Peyer's patch (tissue), 4 donors: ENCODE results near the gene DEPP1. TPM values are rescaled to one million over a fixed set of nuclear protein-coding genes. Genes with fewer than 3 reads are reported as not detected.

Experiments
- DNase-seq, 3 donors: peaks; one replicate each; pipeline ENCODE4 v3.0.0-alpha.2; 2017 to 2019
- H3K27ac ChIP-seq, 4 donors: fragments of 200-600 bp; sonication (generic); one replicate each; pipeline ENCODE4 v1.5.1; 2016 to 2019
- H3K27me3 ChIP-seq, 2 donors: fragments of 200-600 bp; sonication (generic); one replicate each; pipeline ENCODE4 v1.5.1; 2019
- H3K36me3 ChIP-seq, 3 donors: fragments of 200-600 bp; sonication (generic); one replicate each; pipeline ENCODE4 v1.5.1; 2016 to 2019
- H3K4me1 ChIP-seq, 4 donors: fragments of 200-600 bp; sonication (generic); one replicate each; pipeline ENCODE4 v1.5.1; 2016 to 2019
- H3K4me3 ChIP-seq, 4 donors: fragments of 200-600 bp; sonication (generic); 1 replicate in 3 of 4; 2 replicates in 1 of 4; pipeline ENCODE4 v1.5.1; 2016 to 2019; ENCODE audit warnings: mild to moderate bottlenecking in 1 of 4
- H3K9me3 ChIP-seq, 4 donors: fragments of 200-600 bp; sonication (generic); one replicate each; pipeline ENCODE4 v1.5.1; 2016 to 2019; ENCODE audit warnings: mild to moderate bottlenecking in 1 of 4
- POLR2A ChIP-seq, 2 donors: fragments of 450-650 bp; IDR thresholded peaks; one replicate each; pipeline ENCODE4 v1.5.1; 2017; ENCODE audit warnings: antibody characterized with exemption in 2 of 2, mild to moderate bottlenecking in 2 of 2, moderate library complexity in 2 of 2
- total RNA-seq, 4 donors: library from RNA; depleted of rRNA; stranded (reverse); fragments of >200 nt; gene quantifications; one replicate each; pipeline ENCODE4 v1.1.0, GENCODE V29; 2016
- TF ChIP-seq, protein P1 (sequence below), 6 experiments: fragments of 450-650 bp in 4 of 6; fragments of 200-600 bp in 2 of 6; sonication (generic) in 1 of 6; IDR thresholded peaks; one replicate each; pipeline ENCODE4 v1.5.1; 2017 to 2019; ENCODE audit warnings: antibody characterized with exemption in 6 of 6, mild to moderate bottlenecking in 3 of 6, moderate library complexity in 1 of 6

The DEPP1 gene
- total RNA-seq, 4 donors from 2014 or later = 3.9 to 96.0 (median 49.8) TPM

DNA sequence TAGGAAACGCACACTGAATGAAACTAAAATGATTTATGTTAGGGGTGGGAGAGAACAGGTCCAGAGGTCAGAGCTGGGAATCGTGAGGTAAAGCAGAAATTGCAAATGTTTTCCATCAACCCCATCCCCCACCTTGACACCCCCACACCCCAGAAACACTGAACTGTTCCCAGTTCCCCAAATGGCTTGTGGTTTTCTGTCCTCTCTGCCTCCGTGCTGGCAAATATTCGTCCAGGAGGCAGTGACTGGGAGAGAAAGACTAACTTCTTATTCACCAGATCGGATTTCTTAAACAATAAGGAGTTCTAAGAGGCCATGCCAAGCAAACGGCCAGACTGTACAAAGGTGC lies 19.7 kb downstream of the DEPP1 start:
- Histone ChIP-seq H3K9me3 (no peaks in the 10 kb centered on the region), H3K27ac (peak overlapping the region; percentile 80 to 98 (median 88)), H3K4me3 (peak overlapping the region; percentile 59 to 95 (median 73)), H3K27me3 (no peaks in the 10 kb centered on the region), H3K36me3 (no peaks in the 10 kb centered on the region), H3K4me1 (peaks cover 3 to 41% (median 6%) of the 10 kb centered on the region in 4 donors)
- DNase-seq = no peak
- no peak for TF ChIP-seq POLR2A (IDR thresholded peaks at IDR 0.05)
- TF ChIP-seq, protein P1, sequence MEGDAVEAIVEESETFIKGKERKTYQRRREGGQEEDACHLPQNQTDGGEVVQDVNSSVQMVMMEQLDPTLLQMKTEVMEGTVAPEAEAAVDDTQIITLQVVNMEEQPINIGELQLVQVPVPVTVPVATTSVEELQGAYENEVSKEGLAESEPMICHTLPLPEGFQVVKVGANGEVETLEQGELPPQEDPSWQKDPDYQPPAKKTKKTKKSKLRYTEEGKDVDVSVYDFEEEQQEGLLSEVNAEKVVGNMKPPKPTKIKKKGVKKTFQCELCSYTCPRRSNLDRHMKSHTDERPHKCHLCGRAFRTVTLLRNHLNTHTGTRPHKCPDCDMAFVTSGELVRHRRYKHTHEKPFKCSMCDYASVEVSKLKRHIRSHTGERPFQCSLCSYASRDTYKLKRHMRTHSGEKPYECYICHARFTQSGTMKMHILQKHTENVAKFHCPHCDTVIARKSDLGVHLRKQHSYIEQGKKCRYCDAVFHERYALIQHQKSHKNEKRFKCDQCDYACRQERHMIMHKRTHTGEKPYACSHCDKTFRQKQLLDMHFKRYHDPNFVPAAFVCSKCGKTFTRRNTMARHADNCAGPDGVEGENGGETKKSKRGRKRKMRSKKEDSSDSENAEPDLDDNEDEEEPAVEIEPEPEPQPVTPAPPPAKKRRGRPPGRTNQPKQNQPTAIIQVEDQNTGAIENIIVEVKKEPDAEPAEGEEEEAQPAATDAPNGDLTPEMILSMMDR (IDR thresholded peaks at IDR 0.05) = no peak

DNA sequence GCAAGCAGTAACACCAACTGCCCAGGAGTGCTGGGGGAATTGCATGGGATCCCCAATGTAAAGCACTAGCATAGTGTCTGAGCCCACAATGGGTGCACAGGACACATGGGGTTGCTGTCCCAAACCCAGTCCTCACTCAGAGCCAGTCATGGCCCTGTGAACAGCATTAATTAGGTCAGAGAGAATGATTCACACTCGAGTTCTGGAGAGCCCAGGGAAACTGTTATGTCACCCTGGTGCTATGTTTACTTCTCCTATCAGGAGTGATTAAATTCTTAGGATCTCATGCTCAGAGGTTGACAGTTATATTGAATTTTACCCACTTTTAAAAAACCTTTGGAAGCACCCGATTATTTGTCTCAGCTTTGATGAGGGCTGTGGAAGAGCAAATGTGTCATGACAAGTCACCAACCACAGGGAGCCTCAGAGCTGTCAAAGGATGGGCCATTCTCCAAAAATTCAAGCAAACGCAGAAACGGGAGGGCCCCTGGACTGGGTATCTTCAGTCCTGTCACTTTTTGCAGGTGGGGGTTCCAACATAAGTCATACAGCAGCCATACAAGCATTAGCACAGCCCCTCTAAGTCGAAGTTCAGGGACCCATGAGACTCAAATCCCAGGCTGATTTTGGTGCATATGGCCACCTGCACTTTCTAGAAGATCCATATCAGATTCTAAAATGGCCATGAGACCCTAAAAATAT lies 20.3 kb downstream of the DEPP1 start:
- TF ChIP-seq, protein P1 (IDR thresholded peaks at IDR 0.05) = no peak
- no peak for TF ChIP-seq POLR2A (IDR thresholded peaks at IDR 0.05)
- Histone ChIP-seq H3K36me3 (no peaks in the 10 kb centered on the region), H3K27me3 (no peaks in the 10 kb centered on the region), H3K4me3 (peak overlapping the region; percentile 59 to 95 (median 73)), H3K27ac (peak overlapping the region; percentile 80 to 98 (median 88)), H3K9me3 (no peaks in the 10 kb centered on the region), H3K4me1 (peaks cover 0 to 35% (median 3%) of the 10 kb centered on the region in 4 donors)
- peak in 2 of 3 donors; percentile 14 to 48 for DNase-seq

DNA sequence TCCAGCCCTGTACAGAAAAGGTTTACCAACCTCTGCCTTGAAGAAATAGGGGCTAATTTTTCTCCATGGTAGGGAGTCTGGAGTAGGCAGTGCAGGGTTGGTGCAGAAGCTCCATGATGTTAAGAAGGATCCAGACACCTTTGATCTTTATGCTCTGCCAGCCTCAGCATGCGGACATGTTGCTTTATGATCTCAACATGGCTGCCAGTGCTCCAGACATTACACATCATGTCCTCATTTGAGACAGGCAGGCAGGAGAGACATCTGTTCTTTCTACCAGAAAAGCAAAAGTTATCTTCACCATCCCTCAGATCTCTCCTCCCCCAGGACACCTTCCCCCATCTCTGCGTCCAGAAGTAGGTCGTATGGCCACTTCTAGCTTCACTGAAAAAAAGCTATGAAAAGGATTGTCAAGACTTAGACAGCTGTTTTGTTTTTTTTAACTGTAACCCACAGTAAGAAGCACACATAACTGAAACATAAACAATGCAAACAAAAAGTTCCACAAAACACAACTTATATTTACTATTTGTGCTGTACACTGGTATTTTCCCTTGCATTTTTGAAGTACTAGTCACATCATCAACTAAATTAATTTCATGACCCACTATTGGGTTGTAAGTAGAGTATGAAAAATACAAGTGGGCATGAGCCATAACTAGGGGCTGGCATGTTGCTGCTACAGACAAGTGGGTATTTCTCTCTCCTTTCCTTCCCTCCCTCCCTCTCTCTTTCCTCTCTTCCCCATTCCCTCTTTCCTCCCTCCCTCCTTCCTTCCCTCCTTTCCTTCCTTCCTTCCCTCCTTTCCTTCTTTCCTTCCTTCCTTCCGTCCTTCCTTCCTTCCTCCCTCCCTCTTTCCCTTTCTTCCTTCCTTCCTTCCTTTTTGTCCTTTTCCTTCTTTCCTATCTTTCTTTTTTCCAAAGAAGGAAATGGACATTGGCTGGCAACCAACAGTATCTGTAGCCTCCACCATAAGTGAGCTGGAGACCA lies 21.6 kb downstream of the DEPP1 start:
- H3K4me1 ChIP-seq = peaks cover 0 to 28% (median 0%) of the 10 kb centered on the region in 4 donors
- no peak overlapping the region for H3K4me3 ChIP-seq
- H3K27ac ChIP-seq = no peak overlapping the region
- no peaks in the 10 kb centered on the region for H3K9me3 ChIP-seq
- no peaks in the 10 kb centered on the region for H3K36me3 ChIP-seq
- peak in 1 of 3 donors; percentile 4 for DNase-seq
- H3K27me3 ChIP-seq = no peaks in the 10 kb centered on the region
- TF ChIP-seq, protein P1 (IDR thresholded peaks at IDR 0.05) = no peak
- no peak for TF ChIP-seq POLR2A (IDR thresholded peaks at IDR 0.05)

DNA sequence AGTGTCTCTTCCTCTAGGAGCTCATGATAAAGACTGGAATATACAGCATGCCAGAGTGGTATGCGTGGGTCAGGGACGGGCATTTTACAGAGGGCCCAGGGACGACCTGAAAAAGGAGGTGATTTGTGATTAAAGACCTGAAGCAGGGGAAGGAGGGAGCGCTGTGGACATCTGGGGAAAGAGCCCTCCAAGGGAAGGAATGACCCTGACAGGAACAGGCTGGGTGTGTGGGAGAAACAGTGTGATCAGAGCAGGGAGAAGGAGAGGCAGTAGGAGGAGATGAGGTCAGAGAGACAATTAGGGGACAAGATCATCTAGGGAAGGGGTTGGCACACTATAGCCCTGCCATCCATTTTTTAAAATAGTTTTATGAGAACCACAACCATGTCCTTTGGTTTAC lies 22.4 kb downstream of the DEPP1 start:
- Histone ChIP-seq H3K36me3 (no peaks in the 10 kb centered on the region), H3K27ac (no peak overlapping the region), H3K27me3 (no peaks in the 10 kb centered on the region), H3K4me3 (no peak overlapping the region), H3K4me1 (peaks cover 0 to 28% (median 0%) of the 10 kb centered on the region in 4 donors), H3K9me3 (no peaks in the 10 kb centered on the region)
- DNase-seq = peak in 1 of 3 donors; percentile 9
- TF ChIP-seq, protein P1 (IDR thresholded peaks at IDR 0.05) = no peak
- TF ChIP-seq POLR2A (IDR thresholded peaks at IDR 0.05) = no peak

DNA sequence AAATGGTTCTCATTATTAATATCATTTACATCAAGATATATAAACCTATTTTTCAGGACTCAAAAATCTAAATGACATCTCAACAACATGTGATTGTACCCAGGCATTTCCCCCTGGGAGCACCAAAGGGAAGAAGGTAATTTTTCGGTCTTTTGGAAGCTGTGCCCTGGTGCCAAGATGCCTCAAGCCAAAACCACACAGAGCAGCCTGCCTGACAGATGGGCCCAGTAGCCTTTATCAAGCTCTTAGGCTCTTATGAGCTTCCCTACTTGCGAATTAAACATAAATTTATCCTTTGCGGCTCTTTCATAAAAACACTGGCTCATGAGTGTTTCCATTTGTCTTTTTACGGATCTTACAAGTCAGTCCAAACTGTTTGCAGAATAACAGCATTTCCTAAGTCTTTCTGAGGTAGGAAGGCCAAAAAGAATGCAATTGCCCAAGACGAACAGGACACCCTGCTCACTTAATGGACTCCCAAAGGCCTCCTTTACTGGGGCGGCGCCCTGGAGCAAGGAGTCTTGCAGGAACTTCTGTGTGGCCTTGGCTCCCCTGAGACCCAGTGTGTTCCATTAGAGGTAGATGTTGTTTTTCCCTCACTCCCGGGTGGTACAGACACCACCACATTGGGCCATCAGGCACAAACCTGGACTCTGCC lies 23.1 kb downstream of the DEPP1 start:
- Histone ChIP-seq H3K9me3 (no peaks in the 10 kb centered on the region), H3K36me3 (no peaks in the 10 kb centered on the region), H3K4me1 (peaks cover 0 to 24% (median 0%) of the 10 kb centered on the region in 4 donors), H3K27me3 (no peaks in the 10 kb centered on the region), H3K27ac (no peak overlapping the region), H3K4me3 (no peak overlapping the region)
- TF ChIP-seq, protein P1 (IDR thresholded peaks at IDR 0.05) = no peak
- TF ChIP-seq POLR2A (IDR thresholded peaks at IDR 0.05) = no peak
- DNase-seq = peak in 2 of 3 donors; percentile 10 to 65
